Panc1 (cell line): ENCODE results near the gene LRFN3. TPM values are rescaled to one million over a fixed set of nuclear protein-coding genes. Genes with fewer than 3 reads are reported as not detected.

Experiments used
- ATAC-seq: fragments of 200-7000 bp; cut with Tn5 transposase; 2 replicates; pipeline ENCODE4 v1.9.1; 2020; ENCODE audit warnings: mild to moderate bottlenecking, moderate library complexity
- BruUV-seq: library from RNA; stranded (reverse); fragments of 400-500 nt; replicated peaks from 2 replicates; lab custom pipeline; 2021; lab: Mats Ljungman, UMichigan
- CTCF ChIA-PET: fragments of 300-600 bp; sonication (Branson Sonifier 250); formaldehyde crosslinking; loops from one replicate; lab custom pipeline; 2022; ENCODE audit warnings: antibody characterized with exemption; lab: Charles Lee
- POLR2A ChIA-PET: fragments of 300-600 bp; sonication (Branson Sonifier 250); formaldehyde crosslinking; loops from one replicate; lab custom pipeline; 2022; ENCODE audit warnings: antibody characterized with exemption; lab: Charles Lee
- DNase-seq: peaks from one replicate; pipeline ENCODE4 v3.0.0-alpha.2; 2010; ENCODE audit warnings: low read depth, low spot score
- H3K27ac ChIP-seq: 2 replicates; pipeline ENCODE4 v1.5.1; 2011; ENCODE audit warnings: mild to moderate bottlenecking, low read length, inconsistent platforms
- H3K27me3 ChIP-seq: fragments of 200-500 bp; sonication (Bioruptor generic); 2 replicates; pipeline ENCODE4 v1.6.0; 2014; ENCODE audit warnings: low read length, inconsistent platforms; ENCODE audit not compliant: control insufficient read depth, insufficient read depth
- H3K36me3 ChIP-seq: fragments of 200-500 bp; sonication (Bioruptor generic); 2 replicates; pipeline ENCODE4 v1.5.1; 2014; ENCODE audit warnings: inconsistent platforms, mild to moderate bottlenecking, low read length, moderate library complexity; ENCODE audit not compliant: control insufficient read depth, insufficient read depth
- H3K4me1 ChIP-seq: 2 replicates; pipeline ENCODE4 v1.5.1; 2011; ENCODE audit warnings: inconsistent platforms, mild to moderate bottlenecking, low read length, moderate library complexity; ENCODE audit not compliant: control insufficient read depth, insufficient read depth
- H3K4me3 ChIP-seq, 2 experiments: 2 replicates each; pipeline ENCODE4 v1.5.1; 2011 to 2012; ENCODE audit warnings: low read depth in 2 of 2, low read length in 2 of 2, mild to moderate bottlenecking in 2 of 2, inconsistent platforms in 1 of 2, moderate library complexity in 1 of 2
- H3K9me3 ChIP-seq: fragments of 200-500 bp; sonication (Bioruptor generic); 2 replicates; pipeline ENCODE4 v1.5.1; 2014; ENCODE audit warnings: low read depth, mild to moderate bottlenecking, inconsistent platforms, low read length, moderate library complexity; ENCODE audit not compliant: control insufficient read depth, insufficient read depth
- CTCF ChIP-seq: fragments of 450-650 bp; IDR thresholded peaks from 2 replicates; pipeline ENCODE4 v1.5.1; 2017; ENCODE audit warnings: mild to moderate bottlenecking
- POLR2AphosphoS5 ChIP-seq: IDR thresholded peaks from 2 replicates; pipeline ENCODE4 v1.6.1; 2012; ENCODE audit warnings: mild to moderate bottlenecking, low read depth, low read length, moderate library complexity
- REST ChIP-seq, 2 experiments: IDR thresholded peaks; 2 replicates each; pipeline ENCODE4 v1.6.1; 2011 to 2012; ENCODE audit warnings: low read depth in 2 of 2, control low read depth in 1 of 2, low read length in 1 of 2, mild to moderate bottlenecking in 1 of 2, moderate library complexity in 1 of 2; ENCODE audit not compliant: insufficient read depth in 1 of 2
- SIN3A ChIP-seq: IDR thresholded peaks from 2 replicates; pipeline ENCODE4 v1.6.1; 2012; ENCODE audit warnings: low read depth, mild to moderate bottlenecking, low read length, moderate library complexity, borderline replicate concordance; ENCODE audit not compliant: insufficient read depth
- TCF7L2 ChIP-seq: IDR thresholded peaks from 2 replicates; pipeline ENCODE4 v1.6.1; 2011; ENCODE audit warnings: mild to moderate bottlenecking, low read depth, low read length, inconsistent platforms
- in situ Hi-C: cut with HindIII; loops from 2 replicates; pipeline ENCODE4 v1.10.0; 2016; ENCODE audit warnings: low sequenced_read_pairs, low pct_unique_long_range_greater_than_20kb
- intact Hi-C: fragments of 100-400 bp; cut with micrococcal nuclease; formaldehyde crosslinking; loops from one replicate; pipeline ENCODE4 v1.10.0; 2022; ENCODE audit not compliant: unreplicated experiment
- total RNA-seq: library from RNA; stranded (reverse); gene quantifications from one replicate; pipeline ENCODE4 v1.2.1, GENCODE V29; 2021; ENCODE audit not compliant: unreplicated experiment

LRFN3 gene
- total RNA-seq, 1 experiment from 2014 or later = 16.7 TPM

GRCh38 chr19:35973487-35973886, 37.3 kb downstream of the LRFN3 start:
- TF ChIP-seq CTCF (no peak), REST (IDR thresholded peaks at IDR 0.05; ENCODE audit: insufficient read depth in 1 of 2, low read depth in 2 of 2, low read length in 1 of 2) (peak; percentile 67 to 86; a peak in 3 of 4 replicates)
- Histone ChIP-seq H3K36me3 (no peaks in the 10 kb centered on the region), H3K27ac (no peak overlapping the region), H3K9me3 (no peaks in the 10 kb centered on the region), H3K27me3 (no peaks in the 10 kb centered on the region; the same call in 1 of the 2 replicates), H3K4me1 (no peaks in the 10 kb centered on the region), H3K4me3 (no peak overlapping the region)
- intact Hi-C loops (no loop called here), in situ Hi-C loops (no loop called here)
- DNase-seq = no peak
- BruUV-seq = no TSS peak
- ChIA-PET POLR2A (no interaction called here), CTCF (no interaction called here)
- ATAC-seq = peak; percentile 39; the same call in 1 of the 2 replicates

- ATAC-seq (no peak), DNase-seq (no peak)
- Histone ChIP-seq H3K27ac (no peak overlapping the region), H3K27me3 (peaks cover 1% of the 10 kb centered on the region; the same call in 1 of the 2 replicates), H3K9me3 (no peaks in the 10 kb centered on the region), H3K4me3 (no peak overlapping the region), H3K4me1 (no peaks in the 10 kb centered on the region), H3K36me3 (no peaks in the 10 kb centered on the region)
- BruUV-seq = no TSS peak
- ChIA-PET CTCF (no interaction called here), POLR2A (no interaction called here)
- TF ChIP-seq REST (IDR thresholded peaks at IDR 0.05; ENCODE audit: insufficient read depth in 1 of 2, low read depth in 2 of 2, low read length in 1 of 2) = peak; percentile 96 to 99
- no peak for TF ChIP-seq TCF7L2
- TF ChIP-seq SIN3A = no peak
- TF ChIP-seq POLR2AphosphoS5 = no peak
- TF ChIP-seq CTCF = no peak
- in situ Hi-C loops = no loop called here
- intact Hi-C loops = no loop called here
Measured at GRCh38 chr19:35975608-35976214, 39.5 kb downstream of the LRFN3 start.
